ENCODE measurements around the gene HMOX2. TPM values are rescaled to one million over a fixed set of nuclear protein-coding genes. Genes with fewer than 3 reads are reported as not detected.

The HMOX2 gene
- total and polyA plus RNA-seq, 2 donors (not counting 3 experiments of a cell fraction or from before 2014, with no cell fraction given), result 80.7 to 86.3 TPM

DNA sequence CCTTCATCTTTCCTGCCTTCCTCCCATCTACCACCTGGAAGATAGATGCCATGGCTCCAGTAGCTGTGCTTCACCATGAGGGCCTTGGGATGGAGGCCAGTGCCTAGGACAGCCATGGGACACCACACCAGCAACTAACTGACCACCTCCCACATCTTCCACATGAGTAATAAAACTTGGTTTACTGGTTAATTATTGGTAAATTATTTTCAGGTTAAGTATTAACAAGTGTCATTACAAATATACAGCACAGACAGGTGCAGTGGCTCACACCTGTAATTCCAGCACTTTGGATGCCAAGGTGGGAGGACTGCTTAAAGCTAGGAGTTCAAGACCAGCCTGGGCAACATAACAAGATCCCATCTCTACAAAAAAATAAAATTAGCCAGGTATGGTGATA is 48.4 kb downstream of the HMOX2 start:
- BruUV-seq (replicated peaks), result no TSS peak
- H3K4me3 ChIP-seq (replicated peaks in 1 of 3; ENCODE audit: insufficient read depth in 1 of 3, low read depth in 1 of 3, low read length in 3 of 3), result no peak overlapping the region

DNA sequence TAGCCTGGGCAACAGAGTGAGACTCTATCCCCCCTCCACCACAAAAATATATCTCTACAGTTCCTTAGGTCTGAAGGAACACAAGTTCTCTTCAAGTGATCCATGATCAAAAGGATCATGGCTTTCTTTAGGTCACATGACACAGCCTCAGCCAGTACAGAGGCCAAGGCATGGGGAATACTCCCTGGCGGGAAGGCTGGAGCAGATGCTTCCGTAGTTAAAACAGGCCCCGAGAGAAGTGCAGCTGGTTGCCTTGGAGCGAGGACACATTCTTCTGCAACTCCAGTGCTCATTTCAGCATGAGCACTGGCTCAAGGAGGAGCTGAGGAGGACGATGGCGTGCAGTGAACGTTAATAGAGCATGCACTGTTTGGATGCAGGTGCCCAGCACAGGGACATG is 48.9 kb downstream of the HMOX2 start:
- Histone ChIP-seq H3K4me1 (ENCODE audit: control insufficient read depth, extremely low read depth, insufficient read depth, low read length) (no peaks in the 10 kb centered on the region), H3K9me3 (replicated peaks; ENCODE audit: control insufficient read depth, insufficient read depth, low read length) (no peaks in the 10 kb centered on the region), H3K9me1 (replicated peaks; ENCODE audit: control insufficient read depth, extremely low read depth, insufficient read depth, low read length) (no peaks in the 10 kb centered on the region), H2AFZ (ENCODE audit: low read depth, low read length) (no peak overlapping the region), H3K9ac (replicated peaks; ENCODE audit: extremely low read depth, insufficient read depth, low read length) (no peak overlapping the region), H3K27me3 (ENCODE audit: control insufficient read depth in 2 of 2, insufficient read depth in 2 of 2, low read length in 2 of 2) (no peaks in the 10 kb centered on the region), H3K27ac (ENCODE audit: insufficient read depth, low read depth, low read length) (no peak overlapping the region), H3K79me2 (ENCODE audit: control insufficient read depth, insufficient read depth, low read length) (no peaks in the 10 kb centered on the region), H4K20me1 (replicated peaks; ENCODE audit: control insufficient read depth, extremely low read depth, insufficient read depth, low read length) (no peaks in the 10 kb centered on the region), H3K4me3 (replicated peaks in 1 of 3; ENCODE audit: insufficient read depth in 1 of 3, low read depth in 1 of 3, low read length in 3 of 3) (no peak overlapping the region), H3K36me3 (ENCODE audit: control insufficient read depth in 2 of 2, extremely low read depth in 1 of 2, insufficient read depth in 2 of 2, low read length in 2 of 2) (peaks cover 0 to 4% of the 10 kb centered on the region in 2 experiments), H3K4me2 (ENCODE audit: insufficient read depth, low read length) (no peak overlapping the region)
- TF ChIP-seq FOS (IDR thresholded peaks at IDR 0.05; ENCODE audit: borderline replicate concordance, insufficient read depth, low read length), result no peak
- TF ChIP-seq, protein P1, sequence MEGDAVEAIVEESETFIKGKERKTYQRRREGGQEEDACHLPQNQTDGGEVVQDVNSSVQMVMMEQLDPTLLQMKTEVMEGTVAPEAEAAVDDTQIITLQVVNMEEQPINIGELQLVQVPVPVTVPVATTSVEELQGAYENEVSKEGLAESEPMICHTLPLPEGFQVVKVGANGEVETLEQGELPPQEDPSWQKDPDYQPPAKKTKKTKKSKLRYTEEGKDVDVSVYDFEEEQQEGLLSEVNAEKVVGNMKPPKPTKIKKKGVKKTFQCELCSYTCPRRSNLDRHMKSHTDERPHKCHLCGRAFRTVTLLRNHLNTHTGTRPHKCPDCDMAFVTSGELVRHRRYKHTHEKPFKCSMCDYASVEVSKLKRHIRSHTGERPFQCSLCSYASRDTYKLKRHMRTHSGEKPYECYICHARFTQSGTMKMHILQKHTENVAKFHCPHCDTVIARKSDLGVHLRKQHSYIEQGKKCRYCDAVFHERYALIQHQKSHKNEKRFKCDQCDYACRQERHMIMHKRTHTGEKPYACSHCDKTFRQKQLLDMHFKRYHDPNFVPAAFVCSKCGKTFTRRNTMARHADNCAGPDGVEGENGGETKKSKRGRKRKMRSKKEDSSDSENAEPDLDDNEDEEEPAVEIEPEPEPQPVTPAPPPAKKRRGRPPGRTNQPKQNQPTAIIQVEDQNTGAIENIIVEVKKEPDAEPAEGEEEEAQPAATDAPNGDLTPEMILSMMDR (IDR thresholded peaks at IDR 0.05; ENCODE audit: extremely low read depth in 1 of 2, insufficient read depth in 1 of 2, low read depth in 1 of 2, low read length in 2 of 2), result no peak
- TF ChIP-seq EZH2 (IDR thresholded peaks at IDR 0.05; ENCODE audit: borderline replicate concordance, low read depth, low read length, severe bottlenecking), result no peak
- no peak for TF ChIP-seq POLR2A (IDR thresholded peaks at IDR 0.05; ENCODE audit: low read depth, low read length)
- no peak for TF ChIP-seq MYC (IDR thresholded peaks at IDR 0.05; ENCODE audit: low read depth, low read length)
- TF ChIP-seq JUN (IDR thresholded peaks at IDR 0.05; ENCODE audit: borderline replicate concordance, insufficient read depth, insufficient read length, low read depth), result no peak
- TF ChIP-seq, protein P2, sequence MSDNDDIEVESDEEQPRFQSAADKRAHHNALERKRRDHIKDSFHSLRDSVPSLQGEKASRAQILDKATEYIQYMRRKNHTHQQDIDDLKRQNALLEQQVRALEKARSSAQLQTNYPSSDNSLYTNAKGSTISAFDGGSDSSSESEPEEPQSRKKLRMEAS (IDR thresholded peaks at IDR 0.05; ENCODE audit: insufficient read depth, insufficient read length), result no peak
- TF ChIP-seq GATA2 (IDR thresholded peaks at IDR 0.05; ENCODE audit: insufficient read depth, insufficient read length, low read depth, low read length), result no peak
- TF ChIP-seq POLR2AphosphoS5 (IDR thresholded peaks at IDR 0.05; ENCODE audit: insufficient read depth, low read depth, low read length), result no peak
- no TSS peak for BruUV-seq (replicated peaks)
- dilution Hi-C loops (cut with MboI; ENCODE audit: extremely low pct_ligation_motif_present, low sequenced_read_pairs), result no loop called here
- ChIA-PET CTCF (interaction anchor here (1.2 to 2.4 kb wide), 2 partner anchors 18 to 23 kb away, joined by 3 to 9 read pairs; no protein-coding TSS in a partner anchor), POLR2A (no interaction called here)
- intact Hi-C loops (cut with micrococcal nuclease), result no loop called here
- DNase-seq (ENCODE audit: low read depth, low spot score), result no peak
- no peak for FAIRE-seq

More for the DNA sequence above, 48.4 kb downstream of the HMOX2 start:
- intact Hi-C loops (cut with micrococcal nuclease) (no loop called here), dilution Hi-C loops (cut with MboI; ENCODE audit: extremely low pct_ligation_motif_present, low sequenced_read_pairs) (no loop called here)
- H3K9me3 ChIP-seq (replicated peaks; ENCODE audit: control insufficient read depth, insufficient read depth, low read length), result no peaks in the 10 kb centered on the region
- H3K4me2 ChIP-seq (ENCODE audit: insufficient read depth, low read length), result no peak overlapping the region
- H3K4me1 ChIP-seq (ENCODE audit: control insufficient read depth, extremely low read depth, insufficient read depth, low read length), result no peaks in the 10 kb centered on the region
- H3K79me2 ChIP-seq (ENCODE audit: control insufficient read depth, insufficient read depth, low read length), result no peaks in the 10 kb centered on the region
- ChIA-PET CTCF (interaction anchor here (1.2 to 2.4 kb wide), 2 partner anchors 18 to 24 kb away, joined by 3 to 9 read pairs; no protein-coding TSS in a partner anchor), POLR2A (no interaction called here)
- FAIRE-seq (no peak), DNase-seq (ENCODE audit: low read depth, low spot score) (no peak)
- H3K9ac ChIP-seq (replicated peaks; ENCODE audit: extremely low read depth, insufficient read depth, low read length), result no peak overlapping the region
- no peak overlapping the region for H2AFZ ChIP-seq (ENCODE audit: low read depth, low read length)
- H4K20me1 ChIP-seq (replicated peaks; ENCODE audit: control insufficient read depth, extremely low read depth, insufficient read depth, low read length), result no peaks in the 10 kb centered on the region
- H3K27me3 ChIP-seq (ENCODE audit: control insufficient read depth in 2 of 2, insufficient read depth in 2 of 2, low read length in 2 of 2), result no peaks in the 10 kb centered on the region
- H3K27ac ChIP-seq (ENCODE audit: insufficient read depth, low read depth, low read length), result no peak overlapping the region
- TF ChIP-seq JUN (IDR thresholded peaks at IDR 0.05; ENCODE audit: borderline replicate concordance, insufficient read depth, insufficient read length, low read depth), result no peak
- peaks cover 0 to 4% of the 10 kb centered on the region in 2 experiments for H3K36me3 ChIP-seq (ENCODE audit: control insufficient read depth in 2 of 2, extremely low read depth in 1 of 2, insufficient read depth in 2 of 2, low read length in 2 of 2)
- no peaks in the 10 kb centered on the region for H3K9me1 ChIP-seq (replicated peaks; ENCODE audit: control insufficient read depth, extremely low read depth, insufficient read depth, low read length)

All from endothelial cell of umbilical vein (primary cell).